OCI-LY1 (cell line): Measurements from ENCODE around the gene ZBTB6.

ENCODE experiments used
- H2AFZ ChIP-seq: fragments of 200-600 bp; sonication (generic), shearing (Covaris generic); 2 replicates; pipeline ENCODE4 v1.6.0; 2014; ENCODE audit warnings: antibody characterized with exemption, mild to moderate bottlenecking, low read length
- H3F3A ChIP-seq: fragments of 200-600 bp; sonication (generic), shearing (Covaris generic); 2 replicates; pipeline ENCODE4 v1.6.0; 2014; ENCODE audit warnings: mild to moderate bottlenecking, antibody characterized with exemption, low read length, moderate library complexity; ENCODE audit not compliant: insufficient read depth
- H3K27ac ChIP-seq: fragments of 200-600 bp; sonication (generic); 2 replicates; pipeline ENCODE4 v1.5.1; 2014; ENCODE audit warnings: low read length, mixed run types, mild to moderate bottlenecking, low read depth; ENCODE audit not compliant: poor library complexity, severe bottlenecking
- H3K27me3 ChIP-seq: fragments of 200-600 bp; sonication (generic); 2 replicates; pipeline ENCODE4 v1.6.0; 2014; ENCODE audit warnings: antibody characterized with exemption, mild to moderate bottlenecking, low read length, moderate library complexity; ENCODE audit not compliant: insufficient read depth
- H3K36me3 ChIP-seq: fragments of 200-600 bp; sonication (generic); 2 replicates; pipeline ENCODE4 v1.6.1; 2014; ENCODE audit warnings: mild to moderate bottlenecking, antibody characterized with exemption, low read length, moderate library complexity, mixed read lengths; ENCODE audit not compliant: insufficient read depth
- H3K4me1 ChIP-seq: fragments of 200-600 bp; sonication (generic); 2 replicates; pipeline ENCODE4 v1.5.1; 2014; ENCODE audit warnings: mild to moderate bottlenecking, low read length, moderate library complexity; ENCODE audit not compliant: insufficient read depth, severe bottlenecking
- H3K4me2 ChIP-seq: fragments of 200-600 bp; sonication (generic), shearing (Covaris generic); 2 replicates; pipeline ENCODE4 v1.6.1; 2014; ENCODE audit warnings: low read length
- H3K4me3 ChIP-seq: fragments of 200-600 bp; sonication (generic); 2 replicates; pipeline ENCODE4 v1.5.1; 2014; ENCODE audit warnings: low read length, low read depth, mild to moderate bottlenecking, mixed read lengths; ENCODE audit not compliant: poor library complexity, severe bottlenecking
- H3K79me2 ChIP-seq: fragments of 200-600 bp; shearing (Covaris generic); 2 replicates; pipeline ENCODE4 v1.6.1; 2016; ENCODE audit warnings: mixed run types, low read length, mixed read lengths; ENCODE audit not compliant: insufficient read depth
- H3K9ac ChIP-seq: fragments of 200-600 bp; sonication (generic), shearing (Covaris generic); 2 replicates; pipeline ENCODE4 v1.6.1; 2014; ENCODE audit warnings: mild to moderate bottlenecking, low read length, mixed read lengths
- H3K9me2 ChIP-seq: fragments of 200-600 bp; sonication (generic), shearing (Covaris generic); 2 replicates; pipeline ENCODE4 v1.6.1; 2014; ENCODE audit warnings: low read depth, mild to moderate bottlenecking, low read length, mixed read lengths
- H3K9me3 ChIP-seq: fragments of 200-600 bp; shearing (Covaris generic); 2 replicates; pipeline ENCODE4 v1.6.1; 2014; ENCODE audit warnings: low read length, mixed read lengths
- H4K20me1 ChIP-seq: fragments of 200-600 bp; sonication (generic), shearing (Covaris generic); 2 replicates; pipeline ENCODE4 v1.6.0; 2016; ENCODE audit warnings: mild to moderate bottlenecking, low read length; ENCODE audit not compliant: insufficient read depth
- CTCF ChIP-seq: fragments of 200-600 bp; sonication (generic), shearing (Covaris generic); IDR thresholded peaks from 2 replicates; pipeline ENCODE4 v1.5.1; 2017; ENCODE audit warnings: mild to moderate bottlenecking, antibody characterized with exemption, low read length, moderate library complexity, mixed read lengths
- EZH2 ChIP-seq: fragments of 200-600 bp; sonication (generic), shearing (Covaris generic); IDR thresholded peaks from 2 replicates; pipeline ENCODE4 v1.8.0; 2017; ENCODE audit warnings: borderline replicate concordance, mixed run types, mild to moderate bottlenecking, antibody characterized with exemption, low read length, moderate library complexity, mixed read lengths

Gene ZBTB6

GRCh38 chr9:122860319-122861142 is 52.6 kb downstream of the ZBTB6 start:
- Histone ChIP-seq H3K9me2 (no peaks in the 10 kb centered on the region), H3K4me3 (no peak overlapping the region), H3K27ac (no peak overlapping the region), H3K36me3 (peaks cover 86% of the 10 kb centered on the region), H4K20me1 (no peaks in the 10 kb centered on the region), H3F3A (no peaks in the 10 kb centered on the region), H3K9me3 (no peaks in the 10 kb centered on the region), H3K79me2 (no peaks in the 10 kb centered on the region), H3K4me1 (no peaks in the 10 kb centered on the region), H3K9ac (no peak overlapping the region), H3K4me2 (no peak overlapping the region), H3K27me3 (no peaks in the 10 kb centered on the region), H2AFZ (no peak overlapping the region)
- TF ChIP-seq CTCF (no peak), EZH2 (no peak)
